Body of pancreas (tissue), 4 donors: Measurements from ENCODE around the gene CDC42EP2. TPM values are rescaled to one million over a fixed set of nuclear protein-coding genes. Genes with fewer than 3 reads are reported as not detected.
A peak's percentile ranks its signal among the peaks of the same experiment; 100 is the strongest.

ENCODE experiments used
- ATAC-seq: fragments of 150-250 bp; one replicate; pipeline ENCODE4 v1.9.1; 2016
- DNase-seq, 4 donors: peaks; one replicate each; pipeline ENCODE4 v3.0.0-alpha.2; 2019
- H3K27ac ChIP-seq, 4 donors: fragments of 200-600 bp; sonication (generic); 1 replicate in 3 of 4; 2 replicates in 1 of 4; pipeline versions ENCODE4 v1.5.1 to v1.6.1; 2016 to 2019; ENCODE audit warnings: mild to moderate bottlenecking in 1 of 4, mixed read lengths in 1 of 4, moderate library complexity in 1 of 4
- H3K27me3 ChIP-seq, 2 donors: fragments of 200-600 bp; sonication (generic); one replicate each; pipeline ENCODE4 v1.6.0; 2016; ENCODE audit warnings: mild to moderate bottlenecking in 1 of 2
- H3K36me3 ChIP-seq, 2 donors: fragments of 200-600 bp; sonication (generic); replicated peaks in 1 of 2; 2 replicates each; pipeline ENCODE4 v1.5.1; 2016; ENCODE audit warnings: low read depth in 2 of 2; ENCODE audit not compliant: insufficient read depth in 1 of 2
- H3K4me1 ChIP-seq: fragments of 200-600 bp; sonication (generic); one replicate; pipeline ENCODE4 v1.6.0; 2016
- H3K4me3 ChIP-seq, 2 donors: fragments of 200-600 bp; sonication (generic); 1 replicate in 1 of 2; 2 replicates in 1 of 2; pipeline ENCODE4 v1.5.1; 2016 to 2019
- H3K9me3 ChIP-seq, 3 donors: fragments of 200-600 bp; sonication (generic); 1 replicate in 2 of 3; 2 replicates in 1 of 3; pipeline ENCODE4 v1.5.1; 2016
- CTCF ChIP-seq, 7 experiments: fragments of 450-650 bp in 4 of 7; fragments of 200-600 bp in 3 of 7; sonication (generic) in 3 of 7; IDR thresholded peaks; one replicate each; pipeline ENCODE4 v1.5.1; 2016 to 2019; ENCODE audit warnings: antibody characterized with exemption in 7 of 7
- POLR2A ChIP-seq, 3 donors: fragments of 450-650 bp; IDR thresholded peaks; one replicate each; pipeline ENCODE4 v1.6.1; 2016; ENCODE audit warnings: antibody characterized with exemption in 3 of 3, mild to moderate bottlenecking in 2 of 3
- WGBS, 2 donors: methylation state at CpG; one replicate each; pipeline ENCODE4 v1.1.5; 2017; 5-methylcytosine and 5-hydroxymethylcytosine counted together
- intact Hi-C: fragments of 100-400 bp; cut with DNase I; formaldehyde crosslinking; loops from one replicate; pipeline ENCODE4 v1.15.1; 2023
- total RNA-seq, 2 donors: library from RNA; depleted of rRNA; stranded (reverse); fragments of >200 nt; gene quantifications; one replicate each; pipeline ENCODE4 v1.1.0, GENCODE V29; 2016

CDC42EP2 gene
- total RNA-seq, 2 donors from 2014 or later = 8.3 to 16.8 TPM

- TF ChIP-seq POLR2A (IDR thresholded peaks at IDR 0.05) = no peak
- no peak for TF ChIP-seq CTCF (IDR thresholded peaks at IDR 0.05)
- DNase-seq = no peak
- H3K4me3 ChIP-seq = no peak overlapping the region
- no peak overlapping the region for H3K27ac ChIP-seq
- intact Hi-C loops = no loop called here
- peaks cover 28% of the 10 kb centered on the region for H3K4me1 ChIP-seq
- ATAC-seq = no peak
- peaks cover 0 to 9% of the 10 kb centered on the region in 2 donors for H3K36me3 ChIP-seq
- 93 to 95% methylated on average over 11 of the region's 11 CpGs for WGBS, 2 donors
- no peaks in the 10 kb centered on the region for H3K27me3 ChIP-seq
- H3K9me3 ChIP-seq = no peaks in the 10 kb centered on the region
Measured at GRCh38 chr11:65295001-65295400, 19.7 kb upstream of the CDC42EP2 start.

DNA sequence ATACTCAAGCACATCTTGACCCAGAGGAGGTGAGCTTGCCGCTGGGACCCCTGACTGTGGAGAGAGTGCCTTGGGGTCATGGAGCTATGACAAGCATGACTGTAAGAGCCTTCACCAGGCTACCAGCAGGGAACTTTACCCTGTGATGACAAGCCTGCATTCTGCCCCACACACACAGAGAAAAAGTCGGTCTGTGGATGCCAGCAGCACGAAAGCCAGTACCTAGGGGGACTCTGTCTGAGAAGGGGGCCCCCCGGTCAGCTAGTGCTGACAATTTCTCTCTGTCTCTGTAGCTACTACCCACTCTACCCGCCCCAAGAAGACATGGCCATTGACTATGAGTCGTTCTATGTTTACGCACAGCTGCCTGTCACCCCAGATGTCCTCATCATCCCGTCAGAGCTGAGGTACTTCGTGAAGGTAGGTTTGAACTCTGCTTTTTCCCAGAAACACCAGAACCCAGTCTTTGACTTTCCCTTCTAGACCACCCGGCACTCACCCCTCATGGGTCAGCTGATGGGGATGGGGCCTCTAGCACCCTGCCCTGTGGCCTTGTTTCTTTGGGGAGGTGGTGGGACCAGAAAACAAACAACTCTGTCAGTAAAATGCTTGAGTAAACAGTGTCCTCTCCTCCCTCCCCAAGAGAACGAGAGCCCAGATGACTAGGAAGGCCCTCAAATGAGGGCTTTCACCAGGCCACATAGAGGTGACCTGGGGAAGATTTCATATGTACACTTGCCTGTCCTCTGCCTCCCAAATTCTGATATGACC lies 18.9 kb upstream of the CDC42EP2 start:
- DNase-seq (no peak), ATAC-seq (no peak)
- no peak for TF ChIP-seq POLR2A (IDR thresholded peaks at IDR 0.05)
- no peak for TF ChIP-seq CTCF (IDR thresholded peaks at IDR 0.05)
- Histone ChIP-seq H3K36me3 (peaks cover 0 to 9% of the 10 kb centered on the region in 2 donors), H3K4me1 (peaks cover 21% of the 10 kb centered on the region), H3K9me3 (no peaks in the 10 kb centered on the region), H3K27me3 (no peaks in the 10 kb centered on the region), H3K4me3 (no peak overlapping the region), H3K27ac (no peak overlapping the region)
- 92 to 96% methylated on average over 10 to 11 of the region's 11 CpGs for WGBS, 2 donors
- intact Hi-C loops = no loop called here

DNA sequence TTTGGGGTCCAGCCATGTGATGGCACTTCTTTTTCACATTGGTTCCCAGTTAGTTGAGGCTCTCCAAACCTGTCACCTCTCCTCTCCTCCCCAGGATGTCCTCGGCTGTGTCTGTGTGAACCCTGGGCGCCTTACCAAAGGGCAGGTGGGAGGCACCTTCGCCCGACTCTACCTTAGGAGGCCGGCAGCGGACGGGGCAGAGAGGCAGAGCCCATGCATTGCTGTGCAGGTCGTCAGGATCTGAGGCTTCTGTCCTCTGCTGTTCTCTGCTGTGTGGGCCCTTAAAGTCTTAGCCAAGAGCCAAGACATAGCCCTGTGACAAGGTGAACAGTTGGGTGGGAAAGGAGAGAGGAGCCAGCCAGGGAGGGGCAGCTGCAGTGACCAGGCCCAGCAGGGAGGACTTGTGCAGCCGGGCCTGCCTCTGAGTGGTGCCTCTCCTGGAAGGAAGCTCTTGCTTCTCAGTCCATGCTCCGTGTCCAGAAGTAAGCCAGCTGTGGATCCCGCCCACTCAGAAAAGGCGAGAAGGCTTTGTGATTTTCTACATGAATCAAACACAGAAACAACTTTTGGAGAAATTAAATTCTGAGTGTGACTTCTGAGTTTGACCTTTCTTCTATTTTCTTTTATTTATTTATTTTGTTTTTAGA lies 17.5 kb upstream of the CDC42EP2 start:
- peaks cover 0 to 9% of the 10 kb centered on the region in 2 donors for H3K36me3 ChIP-seq
- ATAC-seq (no peak), DNase-seq (no peak)
- intact Hi-C loops = no loop called here
- no peak overlapping the region for H3K4me3 ChIP-seq
- WGBS, 2 donors = 77 to 93% methylated on average over 7 to 12 of the region's 12 CpGs
- no peak overlapping the region for H3K27ac ChIP-seq
- peaks cover 9% of the 10 kb centered on the region for H3K4me1 ChIP-seq
- no peaks in the 10 kb centered on the region for H3K27me3 ChIP-seq
- no peaks in the 10 kb centered on the region for H3K9me3 ChIP-seq
- TF ChIP-seq CTCF (IDR thresholded peaks at IDR 0.05) = no peak
- TF ChIP-seq POLR2A (IDR thresholded peaks at IDR 0.05) = no peak

DNA sequence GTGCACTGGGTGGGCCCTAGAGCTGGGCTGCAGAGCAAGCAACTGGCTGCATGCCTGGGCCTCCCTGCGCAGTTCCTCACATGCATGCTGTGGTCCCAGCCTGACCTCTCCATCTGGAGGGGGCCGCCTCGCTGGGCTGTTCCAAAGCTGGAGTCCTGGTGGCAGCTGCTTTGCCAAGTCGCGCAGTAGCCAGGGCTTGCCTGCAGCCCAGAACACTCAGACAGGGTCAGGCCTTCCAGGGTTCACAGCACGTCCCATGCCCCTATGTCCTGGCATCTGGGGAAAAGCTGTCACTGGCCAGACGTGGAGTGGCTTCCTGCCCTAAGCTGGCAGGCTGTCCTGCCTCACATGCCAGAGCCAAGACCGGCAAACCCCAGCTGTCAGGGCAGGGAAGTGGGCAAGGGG lies 16.5 kb upstream of the CDC42EP2 start:
- DNase-seq = peak in 3 of 4 donors; percentile 45 to 53 (median 46)

More for the DNA sequence above, 16.5 kb upstream of the CDC42EP2 start:
- Histone ChIP-seq H3K4me3 (no peak overlapping the region), H3K4me1 (no peaks in the 10 kb centered on the region), H3K9me3 (no peaks in the 10 kb centered on the region), H3K36me3 (peaks cover 0 to 9% of the 10 kb centered on the region in 2 donors), H3K27ac (peak overlapping the region in 1 of 4 donors; percentile 42), H3K27me3 (no peaks in the 10 kb centered on the region)
- intact Hi-C loops = no loop called here
- peak; percentile 58 for ATAC-seq
- 77 to 80% methylated on average over 2 to 8 of the region's 8 CpGs for WGBS, 2 donors
- TF ChIP-seq CTCF (IDR thresholded peaks at IDR 0.05) (no peak), POLR2A (IDR thresholded peaks at IDR 0.05) (no peak)
